ENCODE measurements around the gene PRMT1.

PRMT1 gene

GRCh38 chr19:49646586-49646985 lies 30.5 kb upstream of the PRMT1 start:
- no peak for TF ChIP-seq EZH2 (IDR thresholded peaks at IDR 0.05; ENCODE audit: borderline replicate concordance, low read length)
- no peak for TF ChIP-seq CTCF (IDR thresholded peaks at IDR 0.05; ENCODE audit: low read length)

DNA sequence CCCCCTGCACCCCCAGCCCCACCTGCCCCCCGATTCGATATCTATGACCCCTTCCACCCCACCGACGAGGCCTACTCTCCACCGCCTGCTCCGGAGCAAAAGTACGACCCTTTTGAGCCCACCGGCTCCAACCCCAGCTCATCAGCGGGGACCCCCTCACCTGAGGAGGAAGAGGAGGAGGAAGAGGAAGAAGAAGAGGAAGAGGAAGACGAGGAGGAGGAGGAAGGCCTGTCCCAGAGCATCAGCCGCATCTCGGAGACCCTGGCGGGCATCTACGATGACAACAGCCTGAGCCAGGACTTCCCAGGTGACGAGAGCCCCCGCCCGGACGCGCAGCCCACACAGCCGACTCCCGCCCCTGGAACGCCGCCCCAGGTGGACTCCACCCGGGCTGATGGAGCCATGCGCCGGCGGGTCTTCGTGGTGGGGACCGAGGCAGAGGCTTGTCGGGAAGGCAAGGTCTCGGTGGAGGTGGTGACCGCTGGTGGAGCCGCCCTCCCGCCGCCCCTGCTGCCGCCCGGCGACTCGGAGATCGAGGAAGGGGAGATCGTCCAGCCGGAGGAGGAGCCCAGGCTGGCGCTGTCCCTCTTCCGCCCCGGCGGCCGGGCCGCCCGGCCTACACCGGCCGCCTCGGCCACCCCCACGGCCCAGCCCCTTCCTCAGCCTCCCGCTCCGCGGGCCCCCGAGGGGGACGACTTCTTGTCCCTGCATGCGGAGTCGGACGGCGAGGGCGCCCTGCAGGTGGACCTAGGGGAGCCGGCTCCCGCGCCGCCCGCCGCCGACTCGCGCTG lies 25.8 kb upstream of the PRMT1 start:
- Histone ChIP-seq H3K4me3 (ENCODE audit: low read depth, low read length, poor library complexity, severe bottlenecking) (no peak overlapping the region), H3K36me3 (ENCODE audit: insufficient read depth, low read length) (peaks cover 73% of the 10 kb centered on the region), H3K4me2 (ENCODE audit: low read length) (no peak overlapping the region), H3K27me3 (ENCODE audit: insufficient read depth, low read length) (no peaks in the 10 kb centered on the region), H4K20me1 (ENCODE audit: insufficient read depth, low read length) (no peaks in the 10 kb centered on the region), H3K9me3 (ENCODE audit: low read length) (no peaks in the 10 kb centered on the region), H2AFZ (ENCODE audit: low read length) (no peak overlapping the region), H3F3A (ENCODE audit: insufficient read depth, low read length) (no peaks in the 10 kb centered on the region), H3K27ac (ENCODE audit: low read depth, low read length, poor library complexity, severe bottlenecking) (no peak overlapping the region), H3K4me1 (ENCODE audit: insufficient read depth, low read length, severe bottlenecking) (no peaks in the 10 kb centered on the region), H3K9ac (ENCODE audit: low read length) (no peak overlapping the region), H3K9me2 (ENCODE audit: low read depth, low read length) (no peaks in the 10 kb centered on the region), H3K79me2 (ENCODE audit: insufficient read depth, low read length) (no peaks in the 10 kb centered on the region)
- no peak for TF ChIP-seq EZH2 (IDR thresholded peaks at IDR 0.05; ENCODE audit: borderline replicate concordance, low read length)
- TF ChIP-seq CTCF (IDR thresholded peaks at IDR 0.05; ENCODE audit: low read length) = no peak

More at GRCh38 chr19:49646586-49646985, 30.5 kb upstream of the PRMT1 start:
- no peaks in the 10 kb centered on the region for H3F3A ChIP-seq (ENCODE audit: insufficient read depth, low read length)
- peaks cover 18% of the 10 kb centered on the region for H3K4me1 ChIP-seq (ENCODE audit: insufficient read depth, low read length, severe bottlenecking)
- H3K27ac ChIP-seq (ENCODE audit: low read depth, low read length, poor library complexity, severe bottlenecking) = no peak overlapping the region
- H4K20me1 ChIP-seq (ENCODE audit: insufficient read depth, low read length) = no peaks in the 10 kb centered on the region
- H3K79me2 ChIP-seq (ENCODE audit: insufficient read depth, low read length) = peaks cover 25% of the 10 kb centered on the region
- H2AFZ ChIP-seq (ENCODE audit: low read length) = no peak overlapping the region
- no peaks in the 10 kb centered on the region for H3K9me3 ChIP-seq (ENCODE audit: low read length)
- no peak overlapping the region for H3K4me2 ChIP-seq (ENCODE audit: low read length)
- no peak overlapping the region for H3K9ac ChIP-seq (ENCODE audit: low read length)
- H3K9me2 ChIP-seq (ENCODE audit: low read depth, low read length) = no peaks in the 10 kb centered on the region
- peaks cover 51% of the 10 kb centered on the region for H3K36me3 ChIP-seq (ENCODE audit: insufficient read depth, low read length)
- no peak overlapping the region for H3K4me3 ChIP-seq (ENCODE audit: low read depth, low read length, poor library complexity, severe bottlenecking)
- H3K27me3 ChIP-seq (ENCODE audit: insufficient read depth, low read length) = no peaks in the 10 kb centered on the region

GRCh38 chr19:49651820-49652550 lies 25.1 kb upstream of the PRMT1 start:
- peaks cover 73% of the 10 kb centered on the region for H3K36me3 ChIP-seq (ENCODE audit: insufficient read depth, low read length)
- H3K27me3 ChIP-seq (ENCODE audit: insufficient read depth, low read length) = no peaks in the 10 kb centered on the region
- H2AFZ ChIP-seq (ENCODE audit: low read length) = no peak overlapping the region
- no peaks in the 10 kb centered on the region for H3K9me3 ChIP-seq (ENCODE audit: low read length)
- H3K27ac ChIP-seq (ENCODE audit: low read depth, low read length, poor library complexity, severe bottlenecking) = no peak overlapping the region
- H3K9me2 ChIP-seq (ENCODE audit: low read depth, low read length) = no peaks in the 10 kb centered on the region
- H3F3A ChIP-seq (ENCODE audit: insufficient read depth, low read length) = no peaks in the 10 kb centered on the region
- H3K4me1 ChIP-seq (ENCODE audit: insufficient read depth, low read length, severe bottlenecking) = no peaks in the 10 kb centered on the region
- TF ChIP-seq EZH2 (IDR thresholded peaks at IDR 0.05; ENCODE audit: borderline replicate concordance, low read length) (no peak), CTCF (IDR thresholded peaks at IDR 0.05; ENCODE audit: low read length) (no peak)
- no peak overlapping the region for H3K4me2 ChIP-seq (ENCODE audit: low read length)
- H3K79me2 ChIP-seq (ENCODE audit: insufficient read depth, low read length) = no peaks in the 10 kb centered on the region
- H4K20me1 ChIP-seq (ENCODE audit: insufficient read depth, low read length) = no peaks in the 10 kb centered on the region
- no peak overlapping the region for H3K4me3 ChIP-seq (ENCODE audit: low read depth, low read length, poor library complexity, severe bottlenecking)
- H3K9ac ChIP-seq (ENCODE audit: low read length) = no peak overlapping the region

All from OCI-LY1 (cell line).